GM23248 (cell line): ENCODE results near the gene CSNK2A1.

ENCODE experiments used
- EZH2 ChIP-seq: fragments of 200-600 bp; sonication (generic); IDR thresholded peaks from 2 replicates; pipeline ENCODE4 v1.6.1; 2018; ENCODE audit warnings: antibody characterized with exemption, mild to moderate bottlenecking; ENCODE audit not compliant: insufficient read depth, poor library complexity, severe bottlenecking
- EZH2phosphoT487 ChIP-seq: fragments of 200-600 bp; sonication (generic); IDR thresholded peaks from 2 replicates; pipeline ENCODE4 v1.6.1; 2018; ENCODE audit warnings: antibody characterized with exemption, moderate library complexity, mild to moderate bottlenecking, low read depth; ENCODE audit not compliant: insufficient read depth

GRCh38 chr20:496126-496696 lies 47.4 kb downstream of the CSNK2A1 start:
- TF ChIP-seq EZH2phosphoT487: no peak
- TF ChIP-seq EZH2: no peak
